Measurements from ENCODE around the gene KCNK10. TPM values are rescaled to one million over a fixed set of nuclear protein-coding genes. Genes with fewer than 3 reads are reported as not detected.

The KCNK10 gene
- polyA plus RNA-seq, 2 of the 4 experiments (the other 2 are of a cell fraction), result not detected

- DNase-seq (ENCODE audit: low read depth in 1 of 2, low spot score in 1 of 2) (no peak), FAIRE-seq (no peak), ATAC-seq (no peak)
- no peaks in the 10 kb centered on the region for H3K9me3 ChIP-seq
- no peak overlapping the region for H3K4me2 ChIP-seq
- ChIA-PET POLR2A (no interaction called here), CTCF (interaction anchor here (1.9 kb wide), 1 partner anchor 55 kb away, joined by 4 read pairs; no protein-coding TSS in a partner anchor)
- no peak overlapping the region for H3K4me3 ChIP-seq
- WGBS (ENCODE audit: missing lambda C conversion rate), result 12% methylated on average over 4 of the region's 4 CpGs
- no peak overlapping the region for H3K27ac ChIP-seq
- TF ChIP-seq JUNB (IDR thresholded peaks at IDR 0.05) (no peak), ELK1 (IDR thresholded peaks at IDR 0.05; ENCODE audit: low read depth, low read length) (no peak), BHLHE40 (IDR thresholded peaks at IDR 0.05; ENCODE audit: low read depth, low read length) (no peak), CEBPB (IDR thresholded peaks at IDR 0.05) (no peak), RNF2 (IDR thresholded peaks at IDR 0.05; ENCODE audit: borderline replicate concordance, low read depth) (no peak)
- no peaks in the 10 kb centered on the region for H3K4me1 ChIP-seq
Measured at GRCh38 chr14:88243946-88244345, 79.1 kb downstream of the KCNK10 start.

- FAIRE-seq (no peak), DNase-seq (ENCODE audit: low read depth in 1 of 2, low spot score in 1 of 2) (no peak), ATAC-seq (no peak)
- Histone ChIP-seq H3K4me3 (no peak overlapping the region), H3K4me1 (no peaks in the 10 kb centered on the region), H3K9me3 (no peaks in the 10 kb centered on the region), H3K4me2 (no peak overlapping the region), H3K27ac (no peak overlapping the region)
- POLR2A ChIA-PET, result no interaction called here
- 36% methylated on average over 5 of the region's 5 CpGs for WGBS (ENCODE audit: missing lambda C conversion rate)
- no peak for TF ChIP-seq TP53 (CRISPR knock-in tag; IDR thresholded peaks at IDR 0.05)
- no peak for TF ChIP-seq CHD4 (IDR thresholded peaks at IDR 0.05; ENCODE audit: borderline replicate concordance)
- no peak for TF ChIP-seq HMGXB4 (CRISPR knock-in tag; IDR thresholded peaks at IDR 0.05; ENCODE audit: borderline replicate concordance)
- no peak for TF ChIP-seq GATA3 (IDR thresholded peaks at IDR 0.05; ENCODE audit: borderline replicate concordance)
- no peak for TF ChIP-seq TFCP2L1 (CRISPR knock-in tag; IDR thresholded peaks at IDR 0.05)
- TF ChIP-seq ZNF302 (CRISPR knock-in tag; IDR thresholded peaks at IDR 0.05), result no peak
- no peak for TF ChIP-seq HDAC2 (IDR thresholded peaks at IDR 0.05)
- no peak for TF ChIP-seq JUNB (IDR thresholded peaks at IDR 0.05)
- no peak for TF ChIP-seq ATOH8 (CRISPR knock-in tag; IDR thresholded peaks at IDR 0.05; ENCODE audit: low read depth)
- TF ChIP-seq HEYL (CRISPR knock-in tag; IDR thresholded peaks at IDR 0.05), result no peak
- no peak for TF ChIP-seq EHMT2 (IDR thresholded peaks at IDR 0.05; ENCODE audit: low read depth)
- no peak for TF ChIP-seq ZSCAN20 (CRISPR knock-in tag; IDR thresholded peaks at IDR 0.05)
- TF ChIP-seq MYC (IDR thresholded peaks at IDR 0.05; ENCODE audit: borderline replicate concordance, low read length), result no peak
- no peak for TF ChIP-seq NR3C1 (IDR thresholded peaks at IDR 0.05)
- TF ChIP-seq RARB (CRISPR knock-in tag; IDR thresholded peaks at IDR 0.05), result no peak
- TF ChIP-seq PBX3 (IDR thresholded peaks at IDR 0.05), result no peak
- no peak for TF ChIP-seq USF2 (IDR thresholded peaks at IDR 0.05)
- no peak for TF ChIP-seq CTCF (IDR thresholded peaks at IDR 0.05)
- CTCF ChIA-PET, result interaction anchor here (1.1 to 1.9 kb wide), 3 partner anchors 12 to 53 kb away, joined by 3 to 5 read pairs (median 4); no protein-coding TSS in a partner anchor
Measured at GRCh38 chr14:88242446-88242845, 80.6 kb downstream of the KCNK10 start.
